Measurements from ENCODE around the gene AMY2B.
A peak's percentile ranks its signal among the peaks of the same experiment; 100 is the strongest.
"Not testable (repeated sequence)": the region's sequence is repeated elsewhere in the genome, so short reads cannot be mapped to it uniquely, and the experiment has no call there.

Gene AMY2B

GRCh38 chr1:103571289-103571688, at the start of gene AMY2B:
Gene AMY2B, plus strand, starts transcription at chr1:103571589. Its CDS starts 14 bp downstream, at chr1:103571603.
- not testable (repeated sequence) for DNase-seq

- DNase-seq: no peak
Observed at GRCh38 chr1:103523346-103523745, 48.0 kb upstream of the AMY2B start.

- DNase-seq: peak; percentile 60
Observed at GRCh38 chr1:103525114-103525606, 46.2 kb upstream of the AMY2B start.

DNA sequence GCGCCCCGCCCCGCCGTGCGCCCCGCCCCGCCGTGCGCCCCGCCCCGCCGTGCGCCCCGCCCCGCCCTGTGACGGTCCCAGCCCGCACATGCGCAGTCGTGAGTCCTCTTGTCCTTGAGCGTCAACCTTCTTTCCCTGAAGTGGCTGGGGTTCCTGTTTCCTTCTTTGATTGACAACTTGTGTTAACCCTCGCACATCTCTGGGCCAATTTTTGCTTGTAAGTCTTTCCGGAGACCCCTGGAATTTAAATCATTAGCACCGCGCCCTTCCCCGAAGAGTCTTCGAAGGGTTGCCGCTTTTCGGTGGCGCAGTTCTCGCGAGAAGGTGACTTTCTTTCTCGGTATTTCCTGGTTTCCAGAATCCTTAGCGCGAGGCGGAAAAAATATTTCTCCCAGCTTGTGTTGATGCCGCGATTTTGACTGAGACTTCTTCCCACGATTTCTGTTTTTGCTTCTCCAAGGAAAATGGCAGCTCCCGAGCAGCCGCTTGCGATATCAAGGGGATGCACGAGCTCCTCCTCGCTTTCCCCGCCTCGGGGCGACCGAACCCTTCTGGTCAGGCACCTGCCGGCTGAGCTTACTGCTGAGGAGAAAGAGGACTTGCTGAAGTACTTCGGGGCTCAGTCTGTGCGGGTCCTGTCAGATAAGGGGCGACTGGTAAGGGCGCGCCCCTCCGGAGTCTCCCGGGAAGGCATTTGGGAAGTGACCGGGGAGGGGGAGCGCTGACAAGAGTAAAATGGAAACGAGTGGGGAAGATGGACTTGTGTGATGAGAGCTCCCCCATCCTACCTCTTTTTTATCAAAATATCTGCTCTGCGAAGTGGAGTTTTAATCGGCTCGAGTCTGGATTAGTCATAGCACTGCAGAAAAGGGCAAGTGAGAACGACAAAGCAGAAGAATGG, 45.5 kb upstream of the AMY2B start, which contains the start of gene RNPC3:
TSS of gene RNPC3 (plus strand) at position 93 of the 901 bp plus-strand sequence. CDS start at position 465, 372 bp downstream.
- peak; percentile 87 for DNase-seq

GRCh38 chr1:103527331-103527730, 44.1 kb upstream of the AMY2B start:
- no peak for DNase-seq

DNA sequence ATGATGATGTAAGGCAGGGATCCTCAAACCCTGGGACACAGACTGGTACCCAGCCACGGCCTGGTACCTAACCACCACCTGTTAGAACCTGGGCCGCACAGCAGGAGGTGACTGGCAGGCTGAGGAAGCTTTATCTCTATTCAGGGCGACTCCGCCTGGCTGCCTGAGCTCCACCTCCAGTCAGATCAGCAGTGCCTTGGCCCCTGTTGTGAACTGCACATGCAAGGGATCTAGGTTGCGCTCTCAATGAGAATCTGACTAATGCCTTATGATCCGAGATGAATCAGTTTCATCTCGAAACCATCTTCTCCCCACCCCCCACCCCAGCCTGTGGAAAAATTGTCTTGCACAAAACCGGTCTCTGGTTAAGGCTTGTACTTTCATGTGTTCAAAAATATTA, 41.6 kb upstream of the AMY2B start:
- no peak for DNase-seq

DNA sequence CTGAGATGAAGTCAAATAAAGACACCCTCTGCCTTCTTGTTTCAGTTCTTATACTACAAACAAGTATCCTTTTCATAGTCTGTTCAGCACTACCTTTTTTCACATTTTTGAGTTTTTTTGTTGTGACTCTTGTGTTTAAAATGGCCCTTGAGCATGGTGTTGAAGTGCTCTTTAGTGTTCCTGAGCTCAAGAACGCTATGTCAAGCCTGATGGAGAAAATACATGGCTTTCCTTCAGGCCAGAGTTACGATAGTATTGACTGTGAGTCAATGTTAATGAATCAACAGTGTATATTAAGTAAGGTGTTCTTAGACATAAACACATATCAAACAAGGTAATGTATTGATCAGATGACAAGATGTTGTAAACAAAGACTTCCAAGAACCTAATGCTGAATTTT, 33.2 kb upstream of the AMY2B start:
- no peak for DNase-seq

- DNase-seq: no peak
Observed at GRCh38 chr1:103541431-103541830, 30.0 kb upstream of the AMY2B start.

DNA sequence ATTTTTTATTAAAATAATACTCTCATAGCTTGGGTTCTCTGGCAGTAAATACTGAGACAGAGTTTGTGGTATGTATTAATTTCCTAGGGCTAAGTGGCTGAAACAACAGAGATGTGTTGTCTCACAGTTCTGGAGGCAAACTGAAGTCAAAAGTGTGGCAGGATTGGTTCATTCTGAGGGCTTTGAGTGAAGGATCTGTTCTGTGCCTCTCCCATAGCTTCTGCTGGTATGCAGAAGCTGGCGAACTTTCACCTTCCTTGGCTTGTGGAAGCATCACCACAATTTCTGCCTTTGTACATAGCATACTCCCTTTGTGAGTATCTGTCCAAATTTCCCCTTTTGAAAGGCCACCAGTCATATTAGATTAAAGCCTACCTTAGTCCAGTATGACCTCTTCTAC, 24.9 kb upstream of the AMY2B start:
- no peak for DNase-seq

GRCh38 chr1:103547840-103548239, 23.5 kb upstream of the AMY2B start:
- no peak for DNase-seq

DNA sequence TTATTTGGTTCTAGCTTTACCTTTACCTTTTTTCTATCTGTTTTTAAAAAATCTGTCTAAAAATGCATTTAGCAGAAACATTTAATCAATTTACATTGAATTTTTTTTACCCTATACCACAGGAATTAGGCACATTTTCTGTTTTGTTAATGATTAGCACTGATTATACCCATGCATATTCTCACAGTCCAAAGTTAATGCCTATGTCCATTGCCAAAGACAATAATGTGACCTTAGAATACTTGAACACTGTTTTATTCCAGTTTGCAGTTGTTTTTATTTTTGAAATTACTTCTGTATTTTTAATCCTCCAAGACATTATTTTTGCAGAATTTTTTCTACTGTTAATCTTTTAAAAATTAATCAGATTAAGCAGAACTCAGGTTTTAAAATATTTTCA, 11.0 kb upstream of the AMY2B start:
- DNase-seq: no peak

- DNase-seq: not testable (repeated sequence)
Observed at GRCh38 chr1:103561124-103561523, 10.3 kb upstream of the AMY2B start.

- no peak for DNase-seq
Observed at GRCh38 chr1:103561643-103562395, 9.6 kb upstream of the AMY2B start.

DNA sequence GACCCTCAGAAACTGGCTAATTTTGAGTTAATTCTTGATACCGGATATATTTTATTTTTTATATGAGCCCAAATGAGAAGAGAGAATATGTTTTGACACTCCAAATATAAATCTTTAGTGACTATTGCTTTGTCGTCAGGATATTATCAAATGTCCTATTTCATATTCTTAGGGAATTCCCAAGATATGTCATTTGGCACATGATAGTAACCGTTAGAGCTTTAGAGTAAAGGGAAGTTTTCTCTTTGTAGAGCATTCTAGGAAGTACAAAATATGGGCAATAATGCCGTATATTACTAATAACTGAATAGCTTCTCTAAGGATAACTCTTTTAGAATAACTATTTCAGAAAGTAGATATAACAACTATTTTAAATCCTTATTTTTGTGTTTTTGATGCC, 8.3 kb upstream of the AMY2B start:
- no peak for DNase-seq

- no peak for DNase-seq
Observed at GRCh38 chr1:103569493-103569892, 1.9 kb upstream of the AMY2B start.

DNA sequence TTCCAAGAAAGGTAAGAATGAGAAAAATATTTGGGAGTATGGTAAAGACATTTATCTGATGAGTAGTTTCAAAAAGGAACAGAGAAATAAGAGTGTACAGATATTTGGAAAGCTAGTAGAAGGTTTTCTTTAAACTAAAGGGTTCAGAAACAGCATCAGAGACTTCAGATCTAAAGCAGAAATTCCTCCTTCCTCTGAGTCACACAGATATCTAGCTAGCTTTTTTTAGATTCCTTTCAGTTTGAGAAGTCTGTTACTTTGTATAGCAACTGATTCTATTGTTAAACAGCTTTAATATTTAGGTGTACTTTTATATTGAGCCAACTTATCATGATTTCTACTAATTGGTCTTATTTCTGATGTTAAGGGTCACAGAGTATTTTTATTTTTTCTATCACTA, 4.7 kb downstream of the AMY2B start:
- no peak for DNase-seq

DNA sequence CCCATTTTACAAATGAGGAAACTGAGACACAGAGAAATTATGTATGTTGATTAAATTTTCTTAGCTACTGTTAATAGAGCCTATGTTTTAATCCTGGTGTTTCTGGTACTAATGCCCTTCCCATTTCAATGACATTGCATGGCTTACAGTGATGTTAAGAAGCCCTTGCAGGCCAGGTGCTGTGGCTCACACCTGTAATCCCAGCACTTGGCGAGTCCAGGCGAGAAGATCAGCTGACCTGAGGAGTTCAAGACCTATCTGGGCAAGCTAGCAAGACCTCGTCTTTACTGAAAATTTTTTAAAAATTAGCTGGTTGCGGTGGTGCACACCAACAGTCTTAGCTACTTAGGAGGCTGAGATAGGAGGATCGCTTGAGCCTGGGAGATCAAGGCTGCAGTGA, 5.4 kb downstream of the AMY2B start:
- not testable (repeated sequence) for DNase-seq

GRCh38 chr1:103582464-103582863, 11.1 kb downstream of the AMY2B start:
- DNase-seq: no peak

- DNase-seq: no peak
Observed at GRCh38 chr1:103583887-103584286, 12.5 kb downstream of the AMY2B start.

- no peak for DNase-seq
Observed at GRCh38 chr1:103584537-103584936, 13.1 kb downstream of the AMY2B start.

DNA sequence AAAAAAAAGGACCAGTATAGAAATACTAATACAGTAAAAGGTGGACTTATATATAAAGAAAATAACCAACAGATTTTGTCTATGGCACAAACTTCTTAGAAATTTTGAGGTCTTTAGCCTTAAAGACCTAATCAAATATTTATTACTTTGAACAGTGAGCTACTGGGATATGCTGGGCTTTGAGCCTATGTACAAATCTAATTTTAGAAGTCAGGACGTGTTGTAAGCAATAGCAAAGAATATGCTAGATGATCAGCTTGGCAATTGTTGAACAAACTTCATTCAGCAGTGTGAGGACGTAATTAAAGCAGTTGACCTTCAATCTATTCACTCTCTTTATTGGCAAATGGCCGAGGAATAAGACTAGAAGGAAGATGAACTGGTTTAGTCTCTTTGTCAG, 31.4 kb downstream of the AMY2B start:
- DNase-seq: not testable (repeated sequence)

DNA sequence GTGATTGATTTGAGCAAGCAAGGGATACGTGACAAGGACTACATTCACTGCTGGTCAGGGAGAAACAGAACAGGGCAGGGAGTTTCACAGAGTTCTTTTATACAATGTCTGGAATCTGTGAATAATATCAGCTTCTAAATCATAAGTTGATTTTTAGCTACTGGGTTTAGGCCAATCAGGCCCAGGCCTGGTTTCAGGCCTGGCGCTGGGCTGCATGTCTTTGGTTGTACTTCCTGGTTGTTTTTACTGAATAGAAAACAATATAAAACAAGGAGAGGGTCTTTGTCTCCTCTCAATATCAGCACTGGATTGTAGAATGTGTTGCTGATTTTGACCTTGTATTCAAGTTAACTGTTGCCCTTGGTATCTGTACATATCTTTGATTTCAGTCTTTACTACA, 45.0 kb downstream of the AMY2B start:
- DNase-seq: no peak

DNA sequence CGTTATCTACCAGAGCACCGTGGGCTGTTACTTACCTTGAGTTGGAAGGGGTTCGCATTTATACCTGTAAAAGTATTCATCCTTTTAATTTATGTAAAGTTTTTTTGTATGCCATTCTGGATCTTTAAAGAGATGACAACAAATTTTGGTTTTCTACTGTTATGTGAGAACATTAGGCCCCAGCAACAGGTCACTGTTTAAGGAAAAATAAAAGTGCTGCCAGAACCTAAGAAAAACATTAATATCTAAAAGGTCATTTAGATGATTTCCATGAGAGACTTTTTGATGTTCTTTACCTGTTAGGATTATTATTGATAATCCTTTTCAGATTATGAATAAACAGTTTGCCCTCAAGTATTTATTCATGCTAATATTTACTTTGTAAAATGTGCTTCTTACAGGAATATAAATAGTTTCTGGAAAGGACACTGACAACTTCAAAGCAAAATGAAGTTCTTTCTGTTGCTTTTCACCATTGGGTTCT, 45.6 kb downstream of the AMY2B start, which contains the start of gene AMY2A:
TSS of gene AMY2A (plus strand) at position 434 of the 484 bp plus-strand sequence. CDS start at position 448, 14 bp downstream.
- DNase-seq: not testable (repeated sequence)
